ENCODE measurements around the gene FHL2. TPM values are rescaled to one million over a fixed set of nuclear protein-coding genes. Genes with fewer than 3 reads are reported as not detected.

FHL2 gene
- total RNA-seq, 2 experiments from 2014 or later = 3.3 to 4.4 TPM

DNA sequence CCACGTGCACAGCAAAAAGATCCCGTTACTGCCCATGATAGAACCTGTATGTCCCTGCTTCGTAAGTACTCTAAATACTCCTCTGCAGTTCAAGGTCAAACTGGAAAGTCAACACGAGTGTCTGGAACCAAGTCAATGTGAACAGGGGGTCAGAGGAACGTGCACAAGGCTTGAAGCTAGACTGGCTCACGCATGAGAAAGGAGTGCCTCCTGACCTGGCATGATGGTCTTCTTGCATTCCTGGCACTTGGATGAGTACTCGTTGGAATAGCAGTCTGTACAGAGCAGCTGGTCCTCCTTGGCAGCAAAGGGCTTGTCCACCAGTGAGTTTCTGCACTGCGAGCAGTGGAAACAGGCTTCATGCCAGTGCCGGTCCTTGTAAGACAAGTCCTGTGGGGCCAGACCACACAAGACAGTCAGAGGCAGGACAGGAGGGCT, 25.5 kb downstream of the FHL2 start:
- no peak overlapping the region for H3K4me3 Mint-ChIP-seq
- no peak for ATAC-seq
- H3K27me3 Mint-ChIP-seq = no peaks in the 10 kb centered on the region
- H3K36me3 Mint-ChIP-seq (ENCODE audit: low read depth) = no peaks in the 10 kb centered on the region
- POLR2A ChIA-PET = no interaction called here
- TF ChIP-seq, protein P1, sequence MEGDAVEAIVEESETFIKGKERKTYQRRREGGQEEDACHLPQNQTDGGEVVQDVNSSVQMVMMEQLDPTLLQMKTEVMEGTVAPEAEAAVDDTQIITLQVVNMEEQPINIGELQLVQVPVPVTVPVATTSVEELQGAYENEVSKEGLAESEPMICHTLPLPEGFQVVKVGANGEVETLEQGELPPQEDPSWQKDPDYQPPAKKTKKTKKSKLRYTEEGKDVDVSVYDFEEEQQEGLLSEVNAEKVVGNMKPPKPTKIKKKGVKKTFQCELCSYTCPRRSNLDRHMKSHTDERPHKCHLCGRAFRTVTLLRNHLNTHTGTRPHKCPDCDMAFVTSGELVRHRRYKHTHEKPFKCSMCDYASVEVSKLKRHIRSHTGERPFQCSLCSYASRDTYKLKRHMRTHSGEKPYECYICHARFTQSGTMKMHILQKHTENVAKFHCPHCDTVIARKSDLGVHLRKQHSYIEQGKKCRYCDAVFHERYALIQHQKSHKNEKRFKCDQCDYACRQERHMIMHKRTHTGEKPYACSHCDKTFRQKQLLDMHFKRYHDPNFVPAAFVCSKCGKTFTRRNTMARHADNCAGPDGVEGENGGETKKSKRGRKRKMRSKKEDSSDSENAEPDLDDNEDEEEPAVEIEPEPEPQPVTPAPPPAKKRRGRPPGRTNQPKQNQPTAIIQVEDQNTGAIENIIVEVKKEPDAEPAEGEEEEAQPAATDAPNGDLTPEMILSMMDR (IDR thresholded peaks at IDR 0.05) = no peak
- no peaks in the 10 kb centered on the region for H3K9me3 Mint-ChIP-seq
- H3K27ac Mint-ChIP-seq = peak overlapping the region; percentile 17
- intact Hi-C loops (cut with micrococcal nuclease) = no loop called here
- no peak for DNase-seq
- H3K4me1 Mint-ChIP-seq (ENCODE audit: low read depth) = peaks cover 6% of the 10 kb centered on the region
- CTCF ChIA-PET = no interaction called here

DNA sequence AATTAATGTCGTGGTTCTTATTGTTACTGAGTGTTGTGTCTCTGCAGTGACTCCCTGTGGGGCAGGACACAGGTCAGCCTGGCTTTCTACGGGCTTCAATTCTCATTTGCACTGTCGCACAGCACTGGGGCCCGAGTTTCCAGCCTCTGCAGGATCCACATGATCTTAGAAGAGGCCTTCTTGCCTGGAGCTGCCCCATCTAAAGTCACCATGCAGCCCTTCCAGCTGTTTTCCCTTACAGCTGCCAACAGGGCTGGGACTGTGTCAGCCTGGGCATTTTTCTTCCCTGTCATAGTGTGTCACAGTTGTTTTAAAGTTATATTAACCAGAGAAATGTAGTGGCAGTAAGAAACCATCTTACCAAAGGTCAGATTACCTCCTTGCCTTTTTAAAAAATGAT, 27.0 kb downstream of the FHL2 start:
- Mint-ChIP-seq H3K27ac (no peak overlapping the region), H3K27me3 (no peaks in the 10 kb centered on the region), H3K4me1 (ENCODE audit: low read depth) (peaks cover 6% of the 10 kb centered on the region), H3K4me3 (no peak overlapping the region), H3K9me3 (no peaks in the 10 kb centered on the region), H3K36me3 (ENCODE audit: low read depth) (no peaks in the 10 kb centered on the region)
- ChIA-PET POLR2A (no interaction called here), CTCF (interaction anchor here (0.8 to 1.6 kb wide), 2 partner anchors 148 to 149 kb away, joined by 4 to 6 read pairs; no protein-coding TSS in a partner anchor)
- TF ChIP-seq, protein P1 (IDR thresholded peaks at IDR 0.05) = no peak
- ATAC-seq (no peak), DNase-seq (no peak)
- intact Hi-C loops (cut with micrococcal nuclease) = no loop called here

DNA sequence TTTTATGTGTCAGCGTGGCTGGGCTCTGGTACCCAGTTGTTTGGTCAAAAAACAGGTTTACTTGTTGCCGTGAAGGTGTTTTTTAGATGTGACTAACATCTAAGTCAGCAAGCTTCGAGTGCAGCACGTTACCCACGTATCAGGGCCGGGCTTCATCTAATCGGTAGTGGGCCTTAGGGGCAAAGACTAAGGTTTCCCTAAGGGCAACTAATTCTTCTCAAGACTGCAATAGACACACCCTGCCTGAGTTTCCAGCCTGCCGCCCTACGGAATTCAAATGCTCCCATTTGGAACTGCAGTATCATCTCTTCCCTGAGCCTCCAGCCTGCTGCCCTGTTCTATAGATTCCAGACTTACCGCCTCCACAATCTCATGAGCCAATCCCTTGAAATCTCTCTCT, 27.7 kb downstream of the FHL2 start:
- CTCF ChIA-PET = interaction anchor here (1.3 kb wide), 1 partner anchor 148 kb away, joined by 5 read pairs; no protein-coding TSS in a partner anchor
- ATAC-seq (no peak), DNase-seq (no peak)
- Mint-ChIP-seq H3K27me3 (no peaks in the 10 kb centered on the region), H3K36me3 (ENCODE audit: low read depth) (no peaks in the 10 kb centered on the region), H3K9me3 (no peaks in the 10 kb centered on the region), H3K4me1 (ENCODE audit: low read depth) (peaks cover 6% of the 10 kb centered on the region), H3K27ac (no peak overlapping the region), H3K4me3 (no peak overlapping the region)
- POLR2A ChIA-PET = no interaction called here
- intact Hi-C loops (cut with micrococcal nuclease) = no loop called here
- TF ChIP-seq, protein P1 (IDR thresholded peaks at IDR 0.05) = no peak

DNA sequence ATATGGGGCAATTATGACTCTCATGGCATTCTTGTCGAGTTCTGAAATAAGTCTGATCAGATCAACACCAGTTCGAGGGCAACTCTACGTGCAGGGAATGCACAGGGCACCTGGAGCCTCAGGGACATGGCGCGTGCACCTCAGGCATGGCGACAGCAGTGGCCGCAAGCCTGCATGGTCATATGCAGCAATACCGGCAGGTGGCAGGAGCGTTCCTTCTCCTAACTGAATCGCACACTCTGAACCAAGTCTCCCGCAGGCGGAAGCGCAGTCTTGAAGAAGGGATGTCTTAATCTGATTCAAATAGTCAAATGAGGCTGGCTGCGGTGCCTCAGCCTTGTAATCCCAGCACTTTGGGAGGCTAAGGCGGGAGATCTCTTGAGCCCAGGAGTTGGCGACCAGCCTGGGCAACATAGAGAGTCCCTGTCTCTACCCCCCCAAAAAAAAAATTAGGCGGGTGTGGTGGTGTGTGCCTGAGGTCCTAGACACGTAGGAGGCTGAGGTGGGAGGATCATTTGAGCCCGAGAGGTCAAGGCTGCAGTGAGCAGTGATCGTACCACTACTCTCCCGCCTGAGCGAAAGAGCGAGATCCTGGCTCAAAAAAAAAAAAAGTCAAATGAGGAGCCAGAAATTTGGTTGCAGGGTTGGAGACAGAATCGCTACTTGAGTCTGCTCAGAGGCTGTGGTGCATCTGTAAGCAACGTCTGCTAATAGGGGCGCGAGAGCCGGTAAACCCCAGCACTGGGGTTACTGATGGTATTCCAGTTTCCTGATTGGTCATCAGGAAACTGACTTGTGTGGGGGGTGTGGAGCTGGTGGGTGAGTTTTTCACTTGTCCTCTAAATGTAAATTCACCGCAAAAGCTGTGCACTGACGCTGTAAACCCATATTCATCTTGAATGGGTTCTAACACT, 28.8 kb downstream of the FHL2 start:
- peak; percentile 99 for ATAC-seq
- Mint-ChIP-seq H3K9me3 (no peaks in the 10 kb centered on the region), H3K27me3 (no peaks in the 10 kb centered on the region), H3K36me3 (ENCODE audit: low read depth) (no peaks in the 10 kb centered on the region), H3K4me3 (no peak overlapping the region), H3K27ac (peak overlapping the region; percentile 7), H3K4me1 (ENCODE audit: low read depth) (peaks cover 6% of the 10 kb centered on the region)
- intact Hi-C loops (cut with micrococcal nuclease) = loop anchor here (1.0 kb wide), 2 partner anchors 151 to 175 kb away; no protein-coding TSS in a partner anchor
- ChIA-PET POLR2A (no interaction called here), CTCF (interaction anchor here (0.6 to 4.5 kb wide), 18 partner anchors 10 to 725 kb away, joined by 3 to 55 read pairs (median 4); partner anchors contain the start of gene FHL2)
- DNase-seq = peak; percentile 94
- TF ChIP-seq, protein P1 (IDR thresholded peaks at IDR 0.05) = peak; percentile 84
